HEK293 (cell line): ENCODE data around the gene ASB6.

Experiments
- EGR2 ChIP-seq: fragments of 450-650 bp; formaldehyde crosslinking; IDR thresholded peaks from 2 replicates; pipeline ENCODE4 v1.5.1; 2016; ENCODE audit warnings: low read depth, missing biosample characterization, missing genetic modification characterization
- GFI1B ChIP-seq: fragments of 450-650 bp; formaldehyde crosslinking; IDR thresholded peaks from 2 replicates; pipeline ENCODE4 v1.5.1; 2016; ENCODE audit warnings: missing biosample characterization, missing genetic modification characterization
- KLF8 ChIP-seq: fragments of 450-650 bp; formaldehyde crosslinking; IDR thresholded peaks from 2 replicates; pipeline ENCODE4 v1.5.1; 2016; ENCODE audit warnings: missing biosample characterization, missing genetic modification characterization
- KLF9 ChIP-seq: fragments of 450-650 bp; formaldehyde crosslinking; IDR thresholded peaks from 2 replicates; pipeline ENCODE4 v1.5.1; 2016; ENCODE audit warnings: missing biosample characterization, missing genetic modification characterization, low read depth
- OVOL3 ChIP-seq: fragments of 450-650 bp; formaldehyde crosslinking; IDR thresholded peaks from 2 replicates; pipeline ENCODE4 v1.5.1; 2016; ENCODE audit warnings: missing biosample characterization, missing genetic modification characterization
- PRDM2 ChIP-seq: fragments of 450-650 bp; formaldehyde crosslinking; IDR thresholded peaks from 2 replicates; pipeline ENCODE4 v1.5.1; 2016; ENCODE audit warnings: missing biosample characterization, missing genetic modification characterization, borderline replicate concordance
- ZBTB1 ChIP-seq: fragments of 450-650 bp; formaldehyde crosslinking; IDR thresholded peaks from 2 replicates; pipeline ENCODE4 v1.5.1; 2016; ENCODE audit warnings: missing biosample characterization, missing genetic modification characterization
- ZBTB26 ChIP-seq: fragments of 450-650 bp; formaldehyde crosslinking; optimal IDR thresholded peaks from 2 replicates; pipeline ENCODE3; 2016; ENCODE audit warnings: missing biosample characterization, mild to moderate bottlenecking, missing genetic modification characterization
- ZBTB48 ChIP-seq: fragments of 450-650 bp; formaldehyde crosslinking; IDR thresholded peaks from 2 replicates; pipeline ENCODE4 v1.5.1; 2016; ENCODE audit warnings: missing biosample characterization, missing genetic modification characterization
- ZFP3 ChIP-seq: fragments of 450-650 bp; formaldehyde crosslinking; IDR thresholded peaks from 2 replicates; pipeline ENCODE4 v1.5.1; 2016; ENCODE audit warnings: low read depth, missing biosample characterization, missing genetic modification characterization
- ZFP69B ChIP-seq: fragments of 450-650 bp; formaldehyde crosslinking; IDR thresholded peaks from 2 replicates; pipeline ENCODE4 v1.5.1; 2016; ENCODE audit warnings: missing biosample characterization, missing genetic modification characterization
- ZIC2 ChIP-seq: fragments of 450-650 bp; formaldehyde crosslinking; IDR thresholded peaks from 2 replicates; pipeline ENCODE4 v1.5.1; 2016; ENCODE audit warnings: missing biosample characterization, missing genetic modification characterization
- ZNF114 ChIP-seq: fragments of 450-650 bp; formaldehyde crosslinking; IDR thresholded peaks from 2 replicates; pipeline ENCODE4 v1.5.0; 2017; ENCODE audit warnings: missing biosample characterization, missing genetic modification characterization
- ZNF157 ChIP-seq: fragments of 450-650 bp; formaldehyde crosslinking; IDR thresholded peaks from 2 replicates; pipeline ENCODE4 v1.5.1; 2016; ENCODE audit warnings: missing biosample characterization, missing genetic modification characterization
- ZNF184 ChIP-seq: fragments of 450-650 bp; IDR thresholded peaks from 2 replicates; pipeline ENCODE4 v1.5.1; 2018; ENCODE audit warnings: missing biosample characterization, mild to moderate bottlenecking, missing genetic modification characterization
- ZNF221 ChIP-seq: fragments of 450-650 bp; formaldehyde crosslinking; IDR thresholded peaks from 2 replicates; pipeline ENCODE4 v1.5.1; 2017; ENCODE audit warnings: missing biosample characterization, missing genetic modification characterization, borderline replicate concordance
- ZNF24 ChIP-seq: fragments of 450-650 bp; formaldehyde crosslinking; IDR thresholded peaks from 2 replicates; pipeline ENCODE4 v1.5.1; 2016; ENCODE audit warnings: missing biosample characterization, missing genetic modification characterization
- ZNF266 ChIP-seq: fragments of 450-650 bp; formaldehyde crosslinking; IDR thresholded peaks from 2 replicates; pipeline ENCODE4 v1.5.1; 2016; ENCODE audit warnings: missing biosample characterization, missing genetic modification characterization, low read depth
- ZNF311 ChIP-seq: fragments of 450-650 bp; formaldehyde crosslinking; IDR thresholded peaks from 2 replicates; pipeline ENCODE4 v1.5.1; 2017; ENCODE audit warnings: missing biosample characterization, missing genetic modification characterization, borderline replicate concordance
- ZNF335 ChIP-seq: fragments of 450-650 bp; formaldehyde crosslinking; conservative IDR thresholded peaks from 2 replicates; pipeline ENCODE4 v1.5.1; 2016; ENCODE audit warnings: missing biosample characterization, missing genetic modification characterization
- ZNF423 ChIP-seq: fragments of 450-650 bp; formaldehyde crosslinking; IDR thresholded peaks from 2 replicates; pipeline ENCODE4 v1.5.1; 2016; ENCODE audit warnings: missing biosample characterization, missing genetic modification characterization
- ZNF501 ChIP-seq: fragments of 450-650 bp; formaldehyde crosslinking; IDR thresholded peaks from 2 replicates; pipeline ENCODE4 v1.5.1; 2016; ENCODE audit warnings: missing biosample characterization, missing genetic modification characterization
- ZNF510 ChIP-seq: fragments of 450-650 bp; formaldehyde crosslinking; IDR thresholded peaks from 2 replicates; pipeline ENCODE4 v1.5.1; 2018; ENCODE audit warnings: mild to moderate bottlenecking, missing genetic modification characterization, missing biosample characterization; ENCODE audit not compliant: insufficient replicate concordance
- ZNF548 ChIP-seq: fragments of 450-650 bp; formaldehyde crosslinking; IDR thresholded peaks from 2 replicates; pipeline ENCODE4 v1.5.1; 2016; ENCODE audit warnings: missing biosample characterization, missing genetic modification characterization
- ZNF558 ChIP-seq: fragments of 450-650 bp; formaldehyde crosslinking; IDR thresholded peaks from 2 replicates; pipeline ENCODE4 v1.5.1; 2016; ENCODE audit warnings: missing biosample characterization, missing genetic modification characterization
- ZNF596 ChIP-seq: fragments of 450-650 bp; IDR thresholded peaks from 2 replicates; pipeline ENCODE4 v1.5.0; 2018; ENCODE audit warnings: missing biosample characterization, mild to moderate bottlenecking, missing genetic modification characterization, moderate library complexity
- ZNF623 ChIP-seq: fragments of 450-650 bp; formaldehyde crosslinking; IDR thresholded peaks from 2 replicates; pipeline ENCODE4 v1.5.1; 2016; ENCODE audit warnings: missing biosample characterization, missing genetic modification characterization
- ZNF658 ChIP-seq: fragments of 450-650 bp; formaldehyde crosslinking; IDR thresholded peaks from 2 replicates; pipeline ENCODE4; 2016; ENCODE audit warnings: missing biosample characterization, missing genetic modification characterization
- ZNF670 ChIP-seq: fragments of 450-650 bp; formaldehyde crosslinking; IDR thresholded peaks from 2 replicates; pipeline ENCODE4 v1.5.1; 2016; ENCODE audit warnings: missing biosample characterization, missing genetic modification characterization, low read depth
- ZNF701 ChIP-seq: fragments of 450-650 bp; formaldehyde crosslinking; IDR thresholded peaks from 2 replicates; pipeline ENCODE4 v1.5.1; 2016; ENCODE audit warnings: missing biosample characterization, missing genetic modification characterization
- ZSCAN23 ChIP-seq: fragments of 450-650 bp; formaldehyde crosslinking; IDR thresholded peaks from 2 replicates; pipeline ENCODE4 v1.5.1; 2016; ENCODE audit warnings: missing biosample characterization, missing genetic modification characterization
- TF ChIP-seq, protein P1 (sequence below): sonication (generic); formaldehyde crosslinking; IDR thresholded peaks from 2 replicates; pipeline ENCODE4 v1.8.1; 2022; ENCODE audit warnings: mild to moderate bottlenecking, moderate library complexity, missing genetic modification reagents
- TF ChIP-seq, protein P2 (sequence below): fragments of 450-650 bp; IDR thresholded peaks from 2 replicates; pipeline ENCODE4 v1.5.1; 2018; ENCODE audit warnings: missing biosample characterization, mild to moderate bottlenecking, missing genetic modification characterization

ASB6 gene

DNA sequence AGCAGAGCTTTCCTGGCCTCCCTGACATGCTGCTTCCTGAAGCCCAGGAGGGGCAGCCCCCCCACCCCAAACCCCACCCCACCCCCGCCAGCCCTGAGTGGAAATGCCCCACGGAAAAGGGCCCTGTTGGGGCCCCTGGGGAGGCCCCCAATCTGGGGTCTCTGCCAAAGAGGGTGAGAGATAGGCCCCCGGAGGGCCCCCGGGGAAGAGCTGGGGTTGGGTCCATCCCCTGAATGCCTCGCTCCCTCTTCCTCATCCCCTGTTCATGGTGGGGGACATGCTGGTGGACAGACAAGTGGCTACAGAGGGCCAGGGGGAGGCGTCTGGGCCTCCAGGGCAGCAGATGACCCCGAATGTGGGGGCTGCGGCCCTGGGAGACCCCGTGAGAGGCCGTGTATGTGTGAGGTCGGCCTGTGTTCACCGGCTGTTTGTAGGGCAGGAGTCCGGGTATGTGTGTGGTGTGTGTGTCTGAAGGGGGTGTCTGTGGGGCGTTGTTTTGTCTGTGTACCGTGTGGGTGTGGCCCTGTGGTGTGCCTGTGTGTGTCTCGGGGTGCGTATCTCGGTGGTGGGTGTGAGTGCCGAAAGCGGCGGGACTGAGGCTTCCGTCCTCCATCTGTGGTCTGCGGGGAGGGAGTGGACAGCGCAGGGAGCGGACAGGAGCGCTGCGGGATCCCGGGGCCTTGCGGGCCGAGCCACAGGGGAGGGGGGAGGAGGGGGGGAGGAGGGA is 32.3 kb downstream of the ASB6 start (continued):
- TF ChIP-seq KLF8 (tag by site-specific recombination) (peak; percentile 12; the same call in 1 of the 2 replicates), OVOL3 (tag by site-specific recombination) (no peak), ZNF623 (tag by site-specific recombination) (no peak), ZBTB48 (tag by site-specific recombination) (no peak), ZBTB1 (tag by site-specific recombination) (no peak), ZNF596 (tag by site-specific recombination) (no peak), ZNF24 (tag by site-specific recombination) (no peak), ZNF423 (tag by site-specific recombination) (no peak), ZIC2 (tag by site-specific recombination) (peak; percentile 31; the same call in 1 of the 2 replicates), PRDM2 (tag by site-specific recombination) (no peak), ZNF670 (tag by site-specific recombination) (no peak), ZNF701 (tag by site-specific recombination) (no peak), ZBTB26 (tag by site-specific recombination) (no peak), KLF9 (tag by site-specific recombination) (peak; percentile 47; the same call in 1 of the 2 replicates), ZNF510 (no peak), ZNF335 (tag by site-specific recombination) (peak; percentile 61), ZNF114 (tag by site-specific recombination) (no peak), ZNF266 (tag by site-specific recombination) (no peak), ZFP3 (no peak), ZFP69B (tag by site-specific recombination) (no peak), ZNF548 (tag by site-specific recombination) (no peak), ZNF311 (tag by site-specific recombination) (no peak), ZSCAN23 (no peak), ZNF658 (tag by site-specific recombination) (no peak), ZNF221 (tag by site-specific recombination) (no peak), ZNF157 (tag by site-specific recombination) (no peak), GFI1B (tag by site-specific recombination) (no peak), ZNF558 (tag by site-specific recombination) (no peak), ZNF184 (tag by site-specific recombination) (no peak), EGR2 (tag by site-specific recombination) (peak; percentile 41; the same call in 1 of the 2 replicates), ZNF501 (no peak)
- TF ChIP-seq, protein P1, sequence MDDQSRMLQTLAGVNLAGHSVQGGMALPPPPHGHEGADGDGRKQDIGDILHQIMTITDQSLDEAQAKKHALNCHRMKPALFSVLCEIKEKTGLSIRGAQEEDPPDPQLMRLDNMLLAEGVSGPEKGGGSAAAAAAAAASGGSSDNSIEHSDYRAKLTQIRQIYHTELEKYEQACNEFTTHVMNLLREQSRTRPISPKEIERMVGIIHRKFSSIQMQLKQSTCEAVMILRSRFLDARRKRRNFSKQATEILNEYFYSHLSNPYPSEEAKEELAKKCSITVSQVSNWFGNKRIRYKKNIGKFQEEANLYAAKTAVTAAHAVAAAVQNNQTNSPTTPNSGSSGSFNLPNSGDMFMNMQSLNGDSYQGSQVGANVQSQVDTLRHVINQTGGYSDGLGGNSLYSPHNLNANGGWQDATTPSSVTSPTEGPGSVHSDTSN (CRISPR knock-in tag): no peak
- TF ChIP-seq, protein P2, sequence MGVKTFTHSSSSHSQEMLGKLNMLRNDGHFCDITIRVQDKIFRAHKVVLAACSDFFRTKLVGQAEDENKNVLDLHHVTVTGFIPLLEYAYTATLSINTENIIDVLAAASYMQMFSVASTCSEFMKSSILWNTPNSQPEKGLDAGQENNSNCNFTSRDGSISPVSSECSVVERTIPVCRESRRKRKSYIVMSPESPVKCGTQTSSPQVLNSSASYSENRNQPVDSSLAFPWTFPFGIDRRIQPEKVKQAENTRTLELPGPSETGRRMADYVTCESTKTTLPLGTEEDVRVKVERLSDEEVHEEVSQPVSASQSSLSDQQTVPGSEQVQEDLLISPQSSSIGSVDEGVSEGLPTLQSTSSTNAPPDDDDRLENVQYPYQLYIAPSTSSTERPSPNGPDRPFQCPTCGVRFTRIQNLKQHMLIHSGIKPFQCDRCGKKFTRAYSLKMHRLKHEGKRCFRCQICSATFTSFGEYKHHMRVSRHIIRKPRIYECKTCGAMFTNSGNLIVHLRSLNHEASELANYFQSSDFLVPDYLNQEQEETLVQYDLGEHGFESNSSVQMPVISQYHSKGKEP (tag by site-specific recombination): no peak
